Measurements from ENCODE around the gene OR6V1. TPM values are rescaled to one million over a fixed set of nuclear protein-coding genes. Genes with fewer than 3 reads are reported as not detected.

The OR6V1 gene
- total and polyA plus RNA-seq, 12 donors, result not detected

GRCh38 chr7:143013473-143013872 lies 38.7 kb upstream of the OR6V1 start:
- peak overlapping the region in 2 of 5 donors; percentile 62 to 64 for H3K27ac ChIP-seq
- no peaks in the 10 kb centered on the region for H3K27me3 ChIP-seq

GRCh38 chr7:143013893-143014292 lies 38.2 kb upstream of the OR6V1 start:
- peak overlapping the region in 2 of 5 donors; percentile 62 to 64 for H3K27ac ChIP-seq
- H3K4me1 ChIP-seq (replicated peaks in 1 of 2), result no peaks in the 10 kb centered on the region
- H3K9me3 ChIP-seq (replicated peaks in 1 of 3), result no peaks in the 10 kb centered on the region
- H3K4me3 ChIP-seq, result no peak overlapping the region
- intact Hi-C loops (cut with DNase I), result no loop called here
- H3K36me3 ChIP-seq (replicated peaks in 1 of 2), result no peaks in the 10 kb centered on the region
- TF ChIP-seq CTCF (IDR thresholded peaks at IDR 0.05) (no peak), POLR2A (IDR thresholded peaks at IDR 0.05) (no peak)
- peak in 3 of 7 donors; percentile 6 to 42 (median 33) for DNase-seq
- H3K27me3 ChIP-seq, result no peaks in the 10 kb centered on the region
- 38 to 44% (median 39%) methylated on average over 5 of the region's 5 CpGs for WGBS, 4 donors

More at GRCh38 chr7:143013473-143013872, 38.7 kb upstream of the OR6V1 start:
- WGBS, 4 donors, result 61 to 87% (median 79%) methylated on average over 1 of the region's 1 CpG
- Histone ChIP-seq H3K4me3 (no peak overlapping the region), H3K9me3 (replicated peaks in 1 of 3) (no peaks in the 10 kb centered on the region), H3K36me3 (replicated peaks in 1 of 2) (no peaks in the 10 kb centered on the region), H3K4me1 (replicated peaks in 1 of 2) (no peaks in the 10 kb centered on the region)
- TF ChIP-seq POLR2A (IDR thresholded peaks at IDR 0.05), result no peak
- TF ChIP-seq CTCF (IDR thresholded peaks at IDR 0.05), result no peak
- peak in 2 of 7 donors; percentile 22 to 53 for DNase-seq
- intact Hi-C loops (cut with DNase I), result no loop called here

GRCh38 chr7:143015084-143015483 lies 37.1 kb upstream of the OR6V1 start:
- WGBS, 4 donors, result 33 to 68% (median 60%) methylated on average over 2 of the region's 2 CpGs
- no peak overlapping the region for H3K27ac ChIP-seq
- no peak for DNase-seq
- TF ChIP-seq POLR2A (IDR thresholded peaks at IDR 0.05) (no peak), CTCF (IDR thresholded peaks at IDR 0.05) (no peak)
- H3K27me3 ChIP-seq, result no peaks in the 10 kb centered on the region
- H3K4me3 ChIP-seq, result no peak overlapping the region
- H3K9me3 ChIP-seq (replicated peaks in 1 of 3), result no peaks in the 10 kb centered on the region
- no peaks in the 10 kb centered on the region for H3K4me1 ChIP-seq (replicated peaks in 1 of 2)
- no peaks in the 10 kb centered on the region for H3K36me3 ChIP-seq (replicated peaks in 1 of 2)
- intact Hi-C loops (cut with DNase I), result no loop called here

- Histone ChIP-seq H3K4me1 (replicated peaks in 1 of 2) (no peaks in the 10 kb centered on the region), H3K27ac (no peak overlapping the region), H3K4me3 (no peak overlapping the region), H3K36me3 (replicated peaks in 1 of 2) (no peaks in the 10 kb centered on the region), H3K9me3 (replicated peaks in 1 of 3) (no peaks in the 10 kb centered on the region), H3K27me3 (no peaks in the 10 kb centered on the region)
- DNase-seq, result no peak
- 56 to 81% (median 71%) methylated on average over 3 of the region's 3 CpGs for WGBS, 4 donors
- intact Hi-C loops (cut with DNase I), result no loop called here
- TF ChIP-seq POLR2A (IDR thresholded peaks at IDR 0.05) (no peak), CTCF (IDR thresholded peaks at IDR 0.05) (no peak)
Measured at GRCh38 chr7:143015926-143016490, 36.1 kb upstream of the OR6V1 start.

Data from adrenal gland (tissue), 12 donors.